H1 (cell line): ENCODE measurements around the gene PVR. TPM values are rescaled to one million over a fixed set of nuclear protein-coding genes. Genes with fewer than 3 reads are reported as not detected.

Experiments
- CTCF ChIA-PET: fragments of 300-600 bp; sonication (Branson Sonifier 250); formaldehyde crosslinking; loops from one replicate; lab custom pipeline; 2021; ENCODE audit not compliant: partially characterized antibody; lab: Charles Lee
- POLR2A ChIA-PET: fragments of 300-600 bp; sonication (Branson Sonifier 250); formaldehyde crosslinking; loops from one replicate; lab custom pipeline; 2021; ENCODE audit warnings: inconsistent platforms; ENCODE audit not compliant: partially characterized antibody; lab: Charles Lee
- DNase-seq, 2 experiments: peaks; one replicate each; pipeline versions ENCODE4 v3.0.0 to v3.0.0-alpha.2; 2010 to 2022; ENCODE audit warnings: low spot score in 2 of 2, low read depth in 1 of 2, mixed read lengths in 1 of 2
- FAIRE-seq: peaks from 2 replicates; lab custom pipeline; 2011; peaks lifted over from hg19 to GRCh38; lab: Jason Lieb, UNC
- H2AFZ ChIP-seq: 2 replicates; pipeline ENCODE4 v1.8.1; 2012; ENCODE audit warnings: low read length, inconsistent platforms
- H2AK5ac ChIP-seq: 2 replicates; pipeline ENCODE4 v1.6.1; 2013; ENCODE audit warnings: low read depth, low read length
- H2BK120ac ChIP-seq: replicated peaks from 2 replicates; pipeline ENCODE3; 2013; ENCODE audit warnings: low read depth, low read length, inconsistent platforms
- H2BK12ac ChIP-seq: 2 replicates; pipeline ENCODE4 v1.6.1; 2013; ENCODE audit warnings: low read depth, low read length
- H2BK15ac ChIP-seq: 2 replicates; pipeline ENCODE4 v1.6.1; 2013; ENCODE audit warnings: low read length
- H2BK20ac ChIP-seq: 2 replicates; pipeline ENCODE4 v1.6.1; 2013; ENCODE audit warnings: low read length
- H2BK5ac ChIP-seq: 2 replicates; pipeline ENCODE4 v1.6.1; 2013; ENCODE audit warnings: low read depth, low read length
- H3K14ac ChIP-seq: 2 replicates; pipeline ENCODE4 v1.6.1; 2013; ENCODE audit warnings: inconsistent platforms; ENCODE audit not compliant: insufficient read length
- H3K18ac ChIP-seq: 2 replicates; pipeline ENCODE4 v1.6.1; 2013; ENCODE audit warnings: low read length; ENCODE audit errors: extremely low read depth
- H3K23ac ChIP-seq: 2 replicates; pipeline ENCODE4 v1.6.1; 2013; ENCODE audit warnings: inconsistent platforms; ENCODE audit not compliant: insufficient read length
- H3K23me2 ChIP-seq: 2 replicates; pipeline ENCODE4 v1.6.1; 2013; ENCODE audit warnings: low read depth, low read length
- H3K27ac ChIP-seq: 2 replicates; pipeline ENCODE4 v1.6.1; 2011; ENCODE audit warnings: low read depth, low read length, inconsistent platforms
- H3K27me3 ChIP-seq, 4 experiments: replicated peaks in 1 of 4; 1 replicate in 1 of 4; 2 replicates in 3 of 4; pipeline versions ENCODE4 v1.6.1 to v1.8.1; 2011 to 2013; ENCODE audit warnings: low read length in 3 of 4, mild to moderate bottlenecking in 3 of 4, inconsistent platforms in 2 of 4, mixed read lengths in 2 of 4, moderate library complexity in 1 of 4; ENCODE audit not compliant: control insufficient read depth in 3 of 4, insufficient read depth in 3 of 4; ENCODE audit errors: extremely low read depth in 1 of 4
- H3K36me3 ChIP-seq, 4 experiments: 2 replicates each; pipeline versions ENCODE4 v1.6.1 to v1.8.1; 2011 to 2013; ENCODE audit warnings: mild to moderate bottlenecking in 4 of 4, low read length in 3 of 4, moderate library complexity in 2 of 4, control low read depth in 1 of 4, inconsistent platforms in 1 of 4; ENCODE audit not compliant: insufficient read depth in 4 of 4, control insufficient read depth in 2 of 4
- H3K4ac ChIP-seq: replicated peaks from 2 replicates; pipeline ENCODE3; 2013; ENCODE audit warnings: low read length, low read depth, mixed read lengths, inconsistent platforms; ENCODE audit not compliant: insufficient read length
- H3K4me1 ChIP-seq, 4 experiments: replicated peaks in 1 of 4; 1 replicate in 1 of 4; 2 replicates in 3 of 4; pipeline versions ENCODE4 v1.6.1 to v1.8.1; 2011 to 2013; ENCODE audit warnings: low read length in 3 of 4, inconsistent platforms in 2 of 4, mixed read lengths in 1 of 4; ENCODE audit not compliant: insufficient read depth in 4 of 4, control insufficient read depth in 3 of 4
- H3K4me2 ChIP-seq, 2 experiments: 2 replicates each; pipeline versions ENCODE4 v1.6.1 to v1.8.1; 2011 to 2013; ENCODE audit warnings: low read depth in 2 of 2, low read length in 2 of 2, control low read depth in 1 of 2, inconsistent platforms in 1 of 2, mild to moderate bottlenecking in 1 of 2; ENCODE audit not compliant: insufficient read depth in 1 of 2
- H3K4me3 ChIP-seq, 4 experiments: fragments of 200-600, 300-600 bp in 1 of 4; sonication (generic), shearing (Covaris generic), sonication (Bioruptor Twin) in 1 of 4; 2 replicates each; pipeline versions ENCODE4 v1.5.1 to v1.8.1; 2011 to 2016; ENCODE audit warnings: low read length in 4 of 4, low read depth in 3 of 4, control low read depth in 2 of 4, inconsistent platforms in 2 of 4, mild to moderate bottlenecking in 2 of 4, mixed read lengths in 1 of 4, moderate library complexity in 1 of 4; ENCODE audit not compliant: insufficient read depth in 2 of 4; ENCODE audit errors: extremely low read depth in 1 of 4
- H3K56ac ChIP-seq: replicated peaks from 2 replicates; pipeline ENCODE3; 2013; ENCODE audit warnings: low read depth, mild to moderate bottlenecking, mixed read lengths, low read length, inconsistent platforms; ENCODE audit not compliant: insufficient read length
- H3K79me1 ChIP-seq: 2 replicates; pipeline ENCODE4 v1.6.1; 2013; ENCODE audit warnings: low read depth, low read length, control low read depth
- H3K79me2 ChIP-seq, 2 experiments: 2 replicates each; pipeline versions ENCODE4 v1.6.1 to v1.8.1; 2012 to 2013; ENCODE audit warnings: low read length in 2 of 2, mild to moderate bottlenecking in 2 of 2, inconsistent platforms in 1 of 2; ENCODE audit not compliant: insufficient read depth in 2 of 2, control insufficient read depth in 1 of 2
- H3K9ac ChIP-seq, 4 experiments: replicated peaks in 1 of 4; 1 replicate in 1 of 4; 2 replicates in 3 of 4; pipeline versions ENCODE4 v1.6.1 to v1.8.1; 2011 to 2013; ENCODE audit warnings: low read depth in 3 of 4, low read length in 3 of 4, control low read depth in 2 of 4, mild to moderate bottlenecking in 2 of 4, moderate library complexity in 2 of 4, inconsistent platforms in 1 of 4; ENCODE audit errors: extremely low read depth in 1 of 4
- H3K9me3 ChIP-seq, 2 experiments: 2 replicates each; pipeline versions ENCODE4 v1.6.1 to v1.8.1; 2012 to 2013; ENCODE audit warnings: mild to moderate bottlenecking in 2 of 2, moderate library complexity in 2 of 2, control low read depth in 1 of 2, inconsistent platforms in 1 of 2, low read depth in 1 of 2, low read length in 1 of 2, mixed read lengths in 1 of 2; ENCODE audit not compliant: insufficient read depth in 2 of 2
- H4K20me1 ChIP-seq, 2 experiments: replicated peaks in 1 of 2; 2 replicates each; pipeline versions ENCODE3 to v1.8.1; 2011 to 2013; ENCODE audit warnings: inconsistent platforms in 2 of 2, low read length in 2 of 2, mild to moderate bottlenecking in 1 of 2; ENCODE audit not compliant: insufficient read depth in 2 of 2, control insufficient read depth in 1 of 2
- H4K5ac ChIP-seq: 2 replicates; pipeline ENCODE4 v1.6.1; 2013; ENCODE audit warnings: low read length, low read depth, mixed read lengths, inconsistent platforms; ENCODE audit not compliant: insufficient read length
- H4K8ac ChIP-seq: 2 replicates; pipeline ENCODE4 v1.8.0; 2013; ENCODE audit warnings: mild to moderate bottlenecking, moderate library complexity, low read length, inconsistent platforms; ENCODE audit not compliant: insufficient read depth; ENCODE audit errors: extremely low read depth
- H4K91ac ChIP-seq: replicated peaks from 2 replicates; pipeline ENCODE3; 2013; ENCODE audit warnings: low read length, mixed read lengths, inconsistent platforms; ENCODE audit not compliant: insufficient read length
- CBX8 ChIP-seq: fragments of 300-800, 300-1000 bp; sonication (generic); IDR thresholded peaks from 2 replicates; pipeline ENCODE4 v1.7.1; 2016; ENCODE audit warnings: low read depth, low read length, borderline replicate concordance
- CEBPB ChIP-seq: IDR thresholded peaks from 2 replicates; pipeline ENCODE4 v1.6.1; 2012; ENCODE audit warnings: low read depth, low read length
- CREB1 ChIP-seq: IDR thresholded peaks from 2 replicates; pipeline ENCODE4 v1.6.1; 2012; ENCODE audit warnings: inconsistent platforms
- GTF2F1 ChIP-seq: IDR thresholded peaks from 2 replicates; pipeline ENCODE4 v1.6.1; 2012; ENCODE audit warnings: low read depth, low read length, improper control_type of control experiment, borderline replicate concordance
- KDM4A ChIP-seq: IDR thresholded peaks from one replicate; pipeline ENCODE4 v1.7.1; 2012; ENCODE audit warnings: low read depth, mild to moderate bottlenecking, moderate library complexity, low read length, inconsistent platforms; ENCODE audit not compliant: severe bottlenecking
- POLR2A ChIP-seq, 2 experiments: IDR thresholded peaks; 1 replicate in 1 of 2; 2 replicates in 1 of 2; pipeline ENCODE4 v1.6.1; 2011; ENCODE audit warnings: low read depth in 2 of 2, low read length in 2 of 2, mild to moderate bottlenecking in 2 of 2; ENCODE audit errors: control extremely low read depth in 1 of 2
- RFX5 ChIP-seq: IDR thresholded peaks from 2 replicates; pipeline ENCODE4 v1.6.1; 2011; ENCODE audit warnings: low read depth, low read length, improper control_type of control experiment, borderline replicate concordance
- RXRA ChIP-seq: IDR thresholded peaks from 2 replicates; pipeline ENCODE4 v1.6.1; 2011; ENCODE audit warnings: low read depth, mild to moderate bottlenecking, low read length, moderate library complexity; ENCODE audit not compliant: insufficient read depth
- SUZ12 ChIP-seq: fragments of 200-600 bp; sonication (generic); IDR thresholded peaks from 2 replicates; pipeline ENCODE4 v1.6.1; 2012; ENCODE audit warnings: mild to moderate bottlenecking, inconsistent platforms, low read length, moderate library complexity, mixed read lengths
- TAF1 ChIP-seq: IDR thresholded peaks from 2 replicates; pipeline ENCODE4 v1.6.1; 2011; ENCODE audit warnings: mild to moderate bottlenecking, low read depth, low read length
- WGBS, 2 experiments: shearing (Covaris generic) in 1 of 2; methylation state at CpG; one replicate each; pipeline versions ENCODE4 v1.1.6 to v1.1.7; 2013 to 2015; ENCODE audit warnings: low lambda C conversion rate in 2 of 2, mixed read lengths in 2 of 2, inconsistent platforms in 1 of 2, low coverage in 1 of 2, missing lambda C conversion rate in 1 of 2; ENCODE audit not compliant: insufficient replicate concordance in 2 of 2, insufficient coverage in 1 of 2, insufficient read length in 1 of 2; ENCODE audit errors: extremely low coverage in 1 of 2, missing lambda C conversion rate in 1 of 2; 5-methylcytosine and 5-hydroxymethylcytosine counted together
- polyA plus RNA-seq, 7 experiments: library from polyadenylated mRNA; depleted of rRNA in 3 of 7; stranded (reverse) in 5 of 7; unstranded in 2 of 7; fragments of >200 nt in 5 of 7; fragments of 200-250 nt in 2 of 7; gene quantifications; 1 replicate in 5 of 7; 2 replicates in 1 of 7; 4 replicates in 1 of 7; pipeline versions ENCODE4 v1.2.1 to v1.2.3, GENCODE V29; 2011 to 2013; ENCODE audit warnings: missing spikeins in 2 of 7, mixed read lengths in 2 of 7
- total RNA-seq: library from RNA; stranded (reverse); fragmentation: NEBNext Ultra II Directional; extraction: Animal tissue kit (Norgen Biotek cat#: 25700); gene quantifications from 2 replicates; pipeline ENCODE4 v1.2.1, GENCODE V29; 2021

PVR gene
- total and polyA plus RNA-seq, 2 of the 8 experiments (the other 6 are each of a cell fraction or from before 2014, with no cell fraction given): 13.3 to 14.8 TPM

DNA sequence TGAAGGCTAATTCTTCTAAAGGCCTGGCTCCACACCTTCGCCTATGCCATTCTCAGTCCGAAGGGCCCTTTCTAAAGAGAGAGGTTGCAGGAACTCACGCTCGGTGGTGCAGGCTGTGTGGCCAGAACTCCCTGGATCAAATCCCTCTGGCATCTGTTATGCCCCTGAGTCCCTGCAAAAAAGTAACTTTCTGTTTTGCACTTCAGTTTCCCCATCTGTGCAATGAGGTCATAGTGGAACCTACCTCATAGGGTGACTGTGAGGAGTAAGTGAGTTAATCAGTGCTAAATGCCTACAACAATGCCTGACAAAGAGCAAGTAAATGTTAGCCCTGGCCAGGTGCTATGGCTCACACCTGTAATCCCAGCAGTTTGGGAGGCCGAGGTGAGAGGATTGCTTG is 23.0 kb upstream of the PVR start:
- no peak overlapping the region for H2BK12ac ChIP-seq
- H3K4me2 ChIP-seq: no peak overlapping the region
- H3K4ac ChIP-seq: no peak overlapping the region
- H4K91ac ChIP-seq: no peak overlapping the region
- H2AK5ac ChIP-seq: no peak overlapping the region
- CTCF ChIA-PET: interaction anchor here (0.6 to 1.4 kb wide), 4 partner anchors 9 to 50 kb away, joined by 3 to 6 read pairs (median 4); no protein-coding TSS in a partner anchor
- POLR2A ChIA-PET: no interaction called here
- H4K8ac ChIP-seq: no peak overlapping the region
- H3K27ac ChIP-seq: no peak overlapping the region
- no peak overlapping the region for H3K9ac ChIP-seq
- H3K79me2 ChIP-seq: no peaks in the 10 kb centered on the region
- H2BK5ac ChIP-seq: no peak overlapping the region
- H3K4me3 ChIP-seq: no peak overlapping the region
- no peak overlapping the region for H2BK20ac ChIP-seq
- H2BK15ac ChIP-seq: no peak overlapping the region
- 92% methylated on average over 5 of the region's 5 CpGs; no CpG with 5 or more reads in 1 of the 2 experiments for WGBS, 2 experiments
- no peak overlapping the region for H4K5ac ChIP-seq
- TF ChIP-seq CREB1 (no peak), TAF1 (no peak), RXRA (no peak), GTF2F1 (no peak), POLR2A (IDR thresholded peaks at IDR 0.05; ENCODE audit: control extremely low read depth in 1 of 2, low read depth in 2 of 2, low read length in 2 of 2) (no peak), CBX8 (no peak), CEBPB (no peak), KDM4A (no peak), SUZ12 (no peak), RFX5 (no peak)
- H3K23ac ChIP-seq: no peak overlapping the region
- no peak overlapping the region for H3K18ac ChIP-seq
- FAIRE-seq (no peak), DNase-seq (no peak)
- H3K9me3 ChIP-seq: no peaks in the 10 kb centered on the region
- no peak overlapping the region for H2BK120ac ChIP-seq
- H3K56ac ChIP-seq: no peak overlapping the region
- H3K27me3 ChIP-seq: no peaks in the 10 kb centered on the region; a peak in 1 of 7 replicates
- H3K79me1 ChIP-seq: no peaks in the 10 kb centered on the region
- H3K23me2 ChIP-seq: no peaks in the 10 kb centered on the region
- H3K14ac ChIP-seq: no peak overlapping the region
- no peaks in the 10 kb centered on the region for H4K20me1 ChIP-seq
- no peaks in the 10 kb centered on the region for H3K4me1 ChIP-seq
- H3K36me3 ChIP-seq: no peaks in the 10 kb centered on the region
- H2AFZ ChIP-seq: no peak overlapping the region
